ENCODE data around the gene MMP15.
"Not testable (repeated sequence)": the region's sequence is repeated elsewhere in the genome, so short reads cannot be mapped to it uniquely, and the experiment has no call there.

The MMP15 gene

DNA sequence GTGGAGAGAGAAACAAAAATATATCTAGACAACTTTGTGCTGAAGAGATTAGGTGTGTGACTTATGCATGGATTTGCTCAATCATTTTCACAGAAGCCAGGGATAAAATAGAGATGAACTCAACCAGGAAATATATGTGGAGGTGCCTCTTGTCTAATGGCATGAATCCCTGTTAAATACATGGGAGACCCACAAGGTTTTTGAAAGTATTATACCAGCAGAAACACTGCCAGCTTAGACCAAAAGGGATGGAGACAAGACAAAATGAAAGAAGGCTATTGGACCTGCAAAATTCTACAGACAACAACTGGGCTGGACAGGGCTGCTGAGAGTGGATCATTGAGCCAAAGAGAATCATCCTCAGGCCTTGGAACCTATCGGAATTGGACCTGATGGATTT lies 51.0 kb downstream of the MMP15 start:
- H2AFZ ChIP-seq (ENCODE audit: low read length) = no peak overlapping the region
- no peaks in the 10 kb centered on the region for H3K36me3 ChIP-seq (ENCODE audit: insufficient read depth, low read length)
- H3K9ac ChIP-seq (ENCODE audit: low read length) = no peak overlapping the region
- H3K9me3 ChIP-seq (ENCODE audit: low read length) = 0 out of 2 replicates have a peak, but pooled peaks cover 2% of the 10 kb centered on the region
- H3F3A ChIP-seq (ENCODE audit: insufficient read depth, low read length) = no peaks in the 10 kb centered on the region
- H4K20me1 ChIP-seq (ENCODE audit: insufficient read depth, low read length) = no peaks in the 10 kb centered on the region
- no peak overlapping the region for H3K4me3 ChIP-seq (ENCODE audit: low read depth, low read length, poor library complexity, severe bottlenecking)
- H3K27me3 ChIP-seq (ENCODE audit: insufficient read depth, low read length) = peaks cover 3% of the 10 kb centered on the region; the same call in 1 of the 2 replicates
- no peaks in the 10 kb centered on the region for H3K79me2 ChIP-seq (ENCODE audit: insufficient read depth, low read length)
- H3K9me2 ChIP-seq (ENCODE audit: low read depth, low read length) = no peaks in the 10 kb centered on the region
- H3K4me1 ChIP-seq (ENCODE audit: insufficient read depth, low read length, severe bottlenecking) = no peaks in the 10 kb centered on the region
- TF ChIP-seq, protein P1, sequence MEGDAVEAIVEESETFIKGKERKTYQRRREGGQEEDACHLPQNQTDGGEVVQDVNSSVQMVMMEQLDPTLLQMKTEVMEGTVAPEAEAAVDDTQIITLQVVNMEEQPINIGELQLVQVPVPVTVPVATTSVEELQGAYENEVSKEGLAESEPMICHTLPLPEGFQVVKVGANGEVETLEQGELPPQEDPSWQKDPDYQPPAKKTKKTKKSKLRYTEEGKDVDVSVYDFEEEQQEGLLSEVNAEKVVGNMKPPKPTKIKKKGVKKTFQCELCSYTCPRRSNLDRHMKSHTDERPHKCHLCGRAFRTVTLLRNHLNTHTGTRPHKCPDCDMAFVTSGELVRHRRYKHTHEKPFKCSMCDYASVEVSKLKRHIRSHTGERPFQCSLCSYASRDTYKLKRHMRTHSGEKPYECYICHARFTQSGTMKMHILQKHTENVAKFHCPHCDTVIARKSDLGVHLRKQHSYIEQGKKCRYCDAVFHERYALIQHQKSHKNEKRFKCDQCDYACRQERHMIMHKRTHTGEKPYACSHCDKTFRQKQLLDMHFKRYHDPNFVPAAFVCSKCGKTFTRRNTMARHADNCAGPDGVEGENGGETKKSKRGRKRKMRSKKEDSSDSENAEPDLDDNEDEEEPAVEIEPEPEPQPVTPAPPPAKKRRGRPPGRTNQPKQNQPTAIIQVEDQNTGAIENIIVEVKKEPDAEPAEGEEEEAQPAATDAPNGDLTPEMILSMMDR (IDR thresholded peaks at IDR 0.05; ENCODE audit: low read length) = no peak
- TF ChIP-seq EZH2 (IDR thresholded peaks at IDR 0.05; ENCODE audit: borderline replicate concordance, low read length) = no peak
- no peak overlapping the region for H3K4me2 ChIP-seq (ENCODE audit: low read length)
- H3K27ac ChIP-seq (ENCODE audit: low read depth, low read length, poor library complexity, severe bottlenecking) = no peak overlapping the region

DNA sequence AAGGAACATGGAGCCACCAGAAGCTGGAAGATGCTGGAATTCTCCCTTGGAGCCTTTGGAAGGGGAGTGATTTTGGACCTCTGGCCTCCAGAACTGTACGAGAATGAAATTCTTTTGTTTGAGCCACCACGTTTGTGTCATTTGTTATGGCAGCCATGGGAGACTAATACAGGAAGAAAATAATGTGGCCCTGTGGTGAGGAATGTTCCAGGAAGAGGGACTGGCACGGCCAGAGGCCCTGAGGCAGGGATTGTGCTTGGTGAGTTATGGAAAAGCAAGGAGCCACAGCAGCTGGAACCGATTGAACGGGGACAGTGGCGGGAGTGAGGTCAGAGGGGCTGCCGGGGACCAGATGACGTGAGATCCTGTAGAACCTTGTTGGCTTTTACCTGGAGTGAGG lies 52.2 kb downstream of the MMP15 start:
- H3F3A ChIP-seq (ENCODE audit: insufficient read depth, low read length) = no peaks in the 10 kb centered on the region
- H3K4me3 ChIP-seq (ENCODE audit: low read depth, low read length, poor library complexity, severe bottlenecking) = no peak overlapping the region
- TF ChIP-seq EZH2 (IDR thresholded peaks at IDR 0.05; ENCODE audit: borderline replicate concordance, low read length) = no peak
- TF ChIP-seq, protein P1 (IDR thresholded peaks at IDR 0.05; ENCODE audit: low read length) = no peak
- H4K20me1 ChIP-seq (ENCODE audit: insufficient read depth, low read length) = no peaks in the 10 kb centered on the region
- H3K9me2 ChIP-seq (ENCODE audit: low read depth, low read length) = no peaks in the 10 kb centered on the region
- H3K9me3 ChIP-seq (ENCODE audit: low read length) = no peaks in the 10 kb centered on the region
- no peak overlapping the region for H2AFZ ChIP-seq (ENCODE audit: low read length)
- H3K9ac ChIP-seq (ENCODE audit: low read length) = no peak overlapping the region
- no peak overlapping the region for H3K4me2 ChIP-seq (ENCODE audit: low read length)
- H3K27ac ChIP-seq (ENCODE audit: low read depth, low read length, poor library complexity, severe bottlenecking) = no peak overlapping the region
- peaks cover 3% of the 10 kb centered on the region; the same call in 1 of the 2 replicates for H3K27me3 ChIP-seq (ENCODE audit: insufficient read depth, low read length)
- H3K4me1 ChIP-seq (ENCODE audit: insufficient read depth, low read length, severe bottlenecking) = no peaks in the 10 kb centered on the region
- no peaks in the 10 kb centered on the region for H3K79me2 ChIP-seq (ENCODE audit: insufficient read depth, low read length)
- H3K36me3 ChIP-seq (ENCODE audit: insufficient read depth, low read length) = no peaks in the 10 kb centered on the region

DNA sequence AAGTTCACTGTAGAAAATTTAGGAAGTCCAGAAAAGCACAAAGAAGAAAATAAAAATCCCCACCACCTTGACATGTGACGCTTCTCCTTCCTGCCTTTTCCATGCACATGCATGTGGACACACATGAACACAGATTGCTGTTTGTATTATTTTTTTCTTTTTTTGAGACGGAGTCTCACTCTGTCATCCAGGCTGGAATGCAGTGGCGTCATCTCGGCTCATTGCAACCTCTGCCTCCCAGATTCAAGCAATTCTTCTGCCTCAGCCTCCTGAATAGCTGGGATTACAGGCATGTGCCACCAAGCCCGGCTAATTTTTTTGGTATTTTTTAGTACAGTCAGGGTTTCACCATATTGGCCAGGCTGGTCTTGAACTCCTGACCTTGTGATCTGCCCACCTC lies 55.1 kb downstream of the MMP15 start:
- not testable (repeated sequence) for H3K9ac ChIP-seq (ENCODE audit: low read length); H3F3A ChIP-seq (ENCODE audit: insufficient read depth, low read length); H4K20me1 ChIP-seq (ENCODE audit: insufficient read depth, low read length); H3K4me3 ChIP-seq (ENCODE audit: low read depth, low read length, poor library complexity, severe bottlenecking); H3K36me3 ChIP-seq (ENCODE audit: insufficient read depth, low read length); H3K4me2 ChIP-seq (ENCODE audit: low read length); H3K9me2 ChIP-seq (ENCODE audit: low read depth, low read length); H3K27me3 ChIP-seq (ENCODE audit: insufficient read depth, low read length); H3K9me3 ChIP-seq (ENCODE audit: low read length); H3K4me1 ChIP-seq (ENCODE audit: insufficient read depth, low read length, severe bottlenecking); H2AFZ ChIP-seq (ENCODE audit: low read length); H3K79me2 ChIP-seq (ENCODE audit: insufficient read depth, low read length); H3K27ac ChIP-seq (ENCODE audit: low read depth, low read length, poor library complexity, severe bottlenecking)

DNA sequence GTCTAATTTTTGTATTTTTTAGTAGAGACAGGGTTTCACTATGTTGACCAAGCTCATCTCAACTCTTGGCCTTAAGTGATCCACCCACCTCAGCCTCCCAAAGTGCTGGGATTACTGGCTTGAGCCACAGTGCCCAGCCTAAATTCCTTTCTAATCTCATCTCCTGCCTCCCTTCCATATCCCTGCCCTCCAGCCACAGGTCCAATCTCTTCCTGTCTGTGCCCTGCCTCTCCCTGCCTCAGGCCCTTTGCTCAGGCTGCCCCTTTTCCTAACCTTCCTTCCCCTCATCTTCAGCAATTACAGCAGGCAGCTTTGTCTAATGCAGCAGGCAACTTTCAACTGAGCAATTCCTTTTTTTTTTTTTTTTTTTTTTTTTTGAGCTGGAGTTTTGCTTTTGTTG lies 56.8 kb downstream of the MMP15 start:
- TF ChIP-seq, protein P1 (IDR thresholded peaks at IDR 0.05; ENCODE audit: low read length) = no peak
- TF ChIP-seq EZH2 (IDR thresholded peaks at IDR 0.05; ENCODE audit: borderline replicate concordance, low read length) = no peak

More for the DNA sequence above, 56.8 kb downstream of the MMP15 start:
- Histone ChIP-seq H4K20me1 (ENCODE audit: insufficient read depth, low read length) (no peaks in the 10 kb centered on the region), H3K27me3 (ENCODE audit: insufficient read depth, low read length) (no peaks in the 10 kb centered on the region), H3K27ac (ENCODE audit: low read depth, low read length, poor library complexity, severe bottlenecking) (no peak overlapping the region), H3K4me3 (ENCODE audit: low read depth, low read length, poor library complexity, severe bottlenecking) (no peak overlapping the region), H3K9me3 (ENCODE audit: low read length) (no peaks in the 10 kb centered on the region), H3K4me2 (ENCODE audit: low read length) (no peak overlapping the region), H3K79me2 (ENCODE audit: insufficient read depth, low read length) (no peaks in the 10 kb centered on the region), H3K4me1 (ENCODE audit: insufficient read depth, low read length, severe bottlenecking) (no peaks in the 10 kb centered on the region), H2AFZ (ENCODE audit: low read length) (no peak overlapping the region), H3K36me3 (ENCODE audit: insufficient read depth, low read length) (no peaks in the 10 kb centered on the region), H3F3A (ENCODE audit: insufficient read depth, low read length) (no peaks in the 10 kb centered on the region), H3K9me2 (ENCODE audit: low read depth, low read length) (no peaks in the 10 kb centered on the region), H3K9ac (ENCODE audit: low read length) (no peak overlapping the region)
